Activated T-helper 2 cell treated with anti-CD3 and anti-CD28 coated beads, Interferon-gamma antibody, Interleukin-2, Interleukin-4, amounts not matched to agents 10 μg/mL and 5 μg/mL and 100 μg/mL, durations not matched to agents 14 hours and 24 hours and 36 hours (primary cell): Measurements from ENCODE around the gene APOL1. TPM values are rescaled to one million over a fixed set of nuclear protein-coding genes. Genes with fewer than 3 reads are reported as not detected.
"Not testable (repeated sequence)": the region's sequence is repeated elsewhere in the genome, so short reads cannot be mapped to it uniquely, and the experiment has no call there.

Experiments
- DNase-seq: peaks from one replicate; pipeline ENCODE4 v3.0.0; 2021; ENCODE audit warnings: low spot score
- H3K27ac Mint-ChIP-seq: one replicate; pipeline ENCODE4 v1.8.0; 2021; ENCODE audit warnings: mixed read lengths
- H3K27me3 Mint-ChIP-seq: one replicate; pipeline ENCODE4 v1.8.0; 2021; ENCODE audit warnings: low read depth, mixed read lengths
- H3K36me3 Mint-ChIP-seq: one replicate; pipeline ENCODE4 v1.8.0; 2021; ENCODE audit warnings: low read depth, mixed read lengths
- H3K4me1 Mint-ChIP-seq: one replicate; pipeline ENCODE4 v1.8.0; 2021; ENCODE audit warnings: low read depth, mixed read lengths
- H3K4me3 Mint-ChIP-seq: one replicate; pipeline ENCODE4 v1.8.0; 2021; ENCODE audit warnings: low read depth, mild to moderate bottlenecking, moderate library complexity, mixed read lengths
- H3K9me3 Mint-ChIP-seq: one replicate; pipeline ENCODE4 v1.8.0; 2021; ENCODE audit warnings: mixed read lengths
- intact Hi-C: fragments of 100-400 bp; cut with micrococcal nuclease; formaldehyde crosslinking; loops from one replicate; pipeline ENCODE4 v1.15.1; 2023
- total RNA-seq: library from RNA; stranded (reverse); gene quantifications from 2 replicates; pipeline ENCODE4 v1.2.3, GENCODE V29; 2022

The APOL1 gene
- 28.5 and 31.5 TPM in 2 replicates for total RNA-seq

- no peaks in the 10 kb centered on the region for H3K27me3 Mint-ChIP-seq
- H3K9me3 Mint-ChIP-seq, result peaks cover 14% of the 10 kb centered on the region
- H3K4me3 Mint-ChIP-seq, result peak within 1 kb of the TSS; percentile 93
- intact Hi-C loops, result loop anchor here (1.0 kb wide), 1 partner anchor 14 kb away; the partner anchor contains the start of gene APOL2
- DNase-seq, result peak; percentile 59
- peaks cover 32% of the 10 kb centered on the region for H3K36me3 Mint-ChIP-seq
- peak within 1 kb of the TSS; percentile 88 for H3K27ac Mint-ChIP-seq
- peaks cover 46% of the 10 kb centered on the region for H3K4me1 Mint-ChIP-seq
Measured at GRCh38 chr22:36252754-36253522, at the start of gene APOL1. TSS of gene APOL1 (plus strand) at chr22:36253133. CDS start at chr22:36254956, 1,823 bp downstream.

- H3K4me3 Mint-ChIP-seq, H3K36me3 Mint-ChIP-seq, H3K9me3 Mint-ChIP-seq, DNase-seq, H3K27me3 Mint-ChIP-seq, H3K4me1 Mint-ChIP-seq, H3K27ac Mint-ChIP-seq, intact Hi-C loops: not testable (repeated sequence)
Measured at GRCh38 chr22:36203441-36203840, 49.5 kb upstream of the APOL1 start.

- H3K27ac Mint-ChIP-seq, result no peak overlapping the region
- peaks cover 1% of the 10 kb centered on the region for H3K4me1 Mint-ChIP-seq
- peaks cover 1% of the 10 kb centered on the region for H3K9me3 Mint-ChIP-seq
- H3K4me3 Mint-ChIP-seq, result no peak overlapping the region
- intact Hi-C loops, result no loop called here
- no peak for DNase-seq
- no peaks in the 10 kb centered on the region for H3K36me3 Mint-ChIP-seq
- H3K27me3 Mint-ChIP-seq, result peaks cover 4% of the 10 kb centered on the region
Measured at GRCh38 chr22:36204001-36204631, 48.8 kb upstream of the APOL1 start.

GRCh38 chr22:36204632-36205015 is 48.3 kb upstream of the APOL1 start:
- Mint-ChIP-seq H3K4me3 (no peak overlapping the region), H3K27ac (no peak overlapping the region), H3K9me3 (peaks cover 5% of the 10 kb centered on the region), H3K36me3 (no peaks in the 10 kb centered on the region), H3K4me1 (peaks cover 1% of the 10 kb centered on the region), H3K27me3 (peaks cover 9% of the 10 kb centered on the region)
- intact Hi-C loops, result no loop called here
- no peak for DNase-seq

- DNase-seq, H3K4me3 Mint-ChIP-seq, intact Hi-C loops, H3K27ac Mint-ChIP-seq, H3K9me3 Mint-ChIP-seq, H3K4me1 Mint-ChIP-seq, H3K36me3 Mint-ChIP-seq: not testable (repeated sequence)
- H3K27me3 Mint-ChIP-seq, result peaks cover 14% of the 10 kb centered on the region
Measured at GRCh38 chr22:36205573-36205972, 47.4 kb upstream of the APOL1 start.

- no peak for DNase-seq
- H3K27ac Mint-ChIP-seq, result no peak overlapping the region
- peaks cover 4% of the 10 kb centered on the region for H3K4me1 Mint-ChIP-seq
- H3K27me3 Mint-ChIP-seq, result peaks cover 19% of the 10 kb centered on the region
- no peak overlapping the region for H3K4me3 Mint-ChIP-seq
- peaks cover 5% of the 10 kb centered on the region for H3K9me3 Mint-ChIP-seq
- intact Hi-C loops, result no loop called here
- no peaks in the 10 kb centered on the region for H3K36me3 Mint-ChIP-seq
Measured at GRCh38 chr22:36206255-36206654, 46.7 kb upstream of the APOL1 start.

- Mint-ChIP-seq H3K4me3 (no peak overlapping the region), H3K27ac (no peak overlapping the region), H3K36me3 (no peaks in the 10 kb centered on the region), H3K9me3 (peaks cover 5% of the 10 kb centered on the region), H3K27me3 (peaks cover 34% of the 10 kb centered on the region), H3K4me1 (peaks cover 5% of the 10 kb centered on the region)
- no peak for DNase-seq
- intact Hi-C loops, result no loop called here
Measured at GRCh38 chr22:36208162-36208765, 44.7 kb upstream of the APOL1 start.

- intact Hi-C loops, result no loop called here
- DNase-seq, result no peak
- peaks cover 39% of the 10 kb centered on the region for H3K27me3 Mint-ChIP-seq
- peaks cover 5% of the 10 kb centered on the region for H3K9me3 Mint-ChIP-seq
- no peaks in the 10 kb centered on the region for H3K36me3 Mint-ChIP-seq
- H3K4me3 Mint-ChIP-seq, result no peak overlapping the region
- H3K4me1 Mint-ChIP-seq, result peaks cover 5% of the 10 kb centered on the region
- no peak overlapping the region for H3K27ac Mint-ChIP-seq
Measured at GRCh38 chr22:36208914-36209313, 44.0 kb upstream of the APOL1 start.

GRCh38 chr22:36209488-36209908 is 43.4 kb upstream of the APOL1 start:
- H3K4me1 Mint-ChIP-seq, H3K27ac Mint-ChIP-seq, H3K9me3 Mint-ChIP-seq, H3K36me3 Mint-ChIP-seq, H3K4me3 Mint-ChIP-seq, DNase-seq, intact Hi-C loops: not testable (repeated sequence)
- H3K27me3 Mint-ChIP-seq, result peaks cover 44% of the 10 kb centered on the region

- no peak for DNase-seq
- no peak overlapping the region for H3K27ac Mint-ChIP-seq
- peaks cover 5% of the 10 kb centered on the region for H3K4me1 Mint-ChIP-seq
- no peaks in the 10 kb centered on the region for H3K36me3 Mint-ChIP-seq
- intact Hi-C loops, result no loop called here
- H3K9me3 Mint-ChIP-seq, result peaks cover 5% of the 10 kb centered on the region
- peaks cover 48% of the 10 kb centered on the region for H3K27me3 Mint-ChIP-seq
- no peak overlapping the region for H3K4me3 Mint-ChIP-seq
Measured at GRCh38 chr22:36210224-36210623, 42.7 kb upstream of the APOL1 start.

GRCh38 chr22:36211237-36211861 is 41.6 kb upstream of the APOL1 start:
- Mint-ChIP-seq H3K27me3 (peaks cover 58% of the 10 kb centered on the region), H3K4me1 (peaks cover 5% of the 10 kb centered on the region), H3K27ac (no peak overlapping the region), H3K4me3 (no peak overlapping the region), H3K36me3 (no peaks in the 10 kb centered on the region), H3K9me3 (peaks cover 5% of the 10 kb centered on the region)
- intact Hi-C loops, result no loop called here
- no peak for DNase-seq

- no peak overlapping the region for H3K4me3 Mint-ChIP-seq
- no peak overlapping the region for H3K27ac Mint-ChIP-seq
- peaks cover 5% of the 10 kb centered on the region for H3K9me3 Mint-ChIP-seq
- H3K4me1 Mint-ChIP-seq, result peaks cover 5% of the 10 kb centered on the region
- no peak for DNase-seq
- no peaks in the 10 kb centered on the region for H3K36me3 Mint-ChIP-seq
- intact Hi-C loops, result no loop called here
- H3K27me3 Mint-ChIP-seq, result peaks cover 63% of the 10 kb centered on the region
Measured at GRCh38 chr22:36212901-36213300, 40.0 kb upstream of the APOL1 start.

- H3K27me3 Mint-ChIP-seq, result peaks cover 68% of the 10 kb centered on the region
Measured at GRCh38 chr22:36213586-36213985, 39.3 kb upstream of the APOL1 start.

More at GRCh38 chr22:36213586-36213985, 39.3 kb upstream of the APOL1 start:
- peaks cover 5% of the 10 kb centered on the region for H3K9me3 Mint-ChIP-seq
- H3K4me3 Mint-ChIP-seq, result no peak overlapping the region
- intact Hi-C loops, result no loop called here
- DNase-seq, result no peak
- H3K4me1 Mint-ChIP-seq, result peaks cover 4% of the 10 kb centered on the region
- no peaks in the 10 kb centered on the region for H3K36me3 Mint-ChIP-seq
- no peak overlapping the region for H3K27ac Mint-ChIP-seq
